ENCODE data around the gene RNU1-2.
"Not testable (repeated sequence)": the region's sequence is repeated elsewhere in the genome, so short reads cannot be mapped to it uniquely, and the experiment has no call there.

The RNU1-2 gene

DNA sequence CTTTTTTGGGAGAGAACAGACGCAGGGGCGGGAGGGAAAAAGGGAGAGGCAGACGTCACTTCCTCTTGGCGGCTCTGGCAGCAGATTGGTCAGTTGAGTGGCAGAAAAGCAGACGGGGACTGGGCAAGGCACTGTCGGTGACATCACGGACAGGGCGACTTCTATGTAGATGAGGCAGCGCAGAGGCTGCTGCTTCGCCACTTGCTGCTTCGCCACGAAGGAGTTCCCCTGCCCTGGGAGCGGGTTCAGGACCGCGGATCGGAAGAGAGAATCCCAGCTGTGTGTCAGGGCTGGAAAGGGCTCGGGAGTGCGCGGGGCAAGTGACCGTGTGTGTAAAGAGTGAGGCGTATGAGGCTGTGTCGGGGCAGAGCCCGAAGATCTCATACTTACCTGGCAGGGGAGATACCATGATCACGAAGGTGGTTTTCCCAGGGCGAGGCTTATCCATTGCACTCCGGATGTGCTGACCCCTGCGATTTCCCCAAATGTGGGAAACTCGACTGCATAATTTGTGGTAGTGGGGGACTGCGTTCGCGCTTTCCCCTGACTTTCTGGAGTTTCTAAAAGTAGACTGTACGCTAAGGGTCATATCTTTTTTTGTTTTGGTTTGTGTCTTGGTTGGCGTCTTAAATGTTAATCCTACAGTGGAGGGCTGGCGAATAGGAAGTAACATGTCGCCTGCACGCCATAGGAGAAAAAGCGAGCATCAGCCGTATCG is at the start of gene RNU1-2:
RNU1-2 (plus strand) TSS at position 383 of the 718 bp plus-strand sequence.
- peak; percentile 75 to 76 for DNase-seq (ENCODE audit: low read depth in 2 of 2, low spot score in 1 of 2)

DNA sequence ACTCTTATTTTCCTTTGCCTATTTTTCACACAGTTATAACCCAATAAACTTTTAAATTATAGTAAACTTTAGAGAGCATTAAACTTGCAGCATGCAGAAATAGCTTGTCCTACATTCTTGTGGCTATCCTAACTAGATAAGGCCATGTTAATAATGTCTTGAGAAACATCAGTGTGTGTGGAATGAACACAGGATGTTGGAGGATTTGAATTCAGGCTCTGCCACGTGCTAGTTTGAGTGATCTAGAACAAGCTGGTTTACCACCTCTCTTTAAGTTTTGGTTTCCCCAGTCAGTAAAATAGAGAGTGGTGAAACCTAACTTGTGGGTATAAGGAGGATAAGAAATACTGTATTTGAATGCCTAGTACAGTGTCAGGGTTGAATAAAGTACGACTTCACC is 39.6 kb upstream of the RNU1-2 start:
- not testable (repeated sequence) for DNase-seq (ENCODE audit: low read depth in 2 of 2, low spot score in 1 of 2)

GRCh38 chr1:16859167-16860041 is 36.4 kb upstream of the RNU1-2 start:
- not testable (repeated sequence) for DNase-seq (ENCODE audit: low read depth in 2 of 2, low spot score in 1 of 2)

DNA sequence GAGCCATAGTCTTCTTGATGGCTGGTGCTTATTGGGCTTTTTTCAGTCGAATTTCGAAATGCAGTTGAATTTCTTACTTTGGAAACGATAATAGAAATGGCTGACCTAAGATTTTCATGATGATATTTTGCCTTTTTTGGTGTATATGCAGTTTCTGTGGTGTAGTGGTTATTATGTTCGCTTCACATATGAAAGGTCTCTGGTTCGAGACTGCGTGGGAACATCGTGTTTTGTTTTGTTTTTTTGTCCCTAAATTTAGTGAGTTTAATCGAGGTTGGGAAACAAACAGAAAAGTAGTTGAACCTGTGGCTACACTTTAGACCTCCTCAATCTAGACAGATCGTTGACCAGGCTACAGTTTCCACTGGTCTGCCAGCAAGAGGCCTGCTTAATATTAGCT is 35.7 kb upstream of the RNU1-2 start:
- not testable (repeated sequence) for DNase-seq (ENCODE audit: low read depth in 2 of 2, low spot score in 1 of 2)

DNA sequence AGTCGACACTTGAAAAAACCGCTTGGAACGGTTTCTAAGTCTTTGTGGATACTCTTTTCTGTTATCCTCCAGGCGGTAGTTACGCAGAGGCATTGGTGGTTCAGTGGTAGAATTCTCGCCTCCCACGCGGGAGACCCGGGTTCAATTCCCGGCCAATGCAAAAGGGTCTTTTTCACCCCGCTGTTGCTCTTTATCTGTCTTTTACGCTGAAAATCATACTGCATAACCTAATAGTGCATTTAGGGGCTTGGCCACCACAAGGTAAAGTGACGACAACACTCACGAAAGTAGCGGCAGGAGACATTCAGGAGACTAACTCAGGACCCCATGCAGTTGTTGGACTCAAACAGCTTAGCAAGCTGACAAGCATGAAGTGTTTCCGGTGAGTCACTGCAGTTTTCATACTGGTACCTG is 33.9 kb upstream of the RNU1-2 start:
- not testable (repeated sequence) for DNase-seq (ENCODE audit: low read depth in 2 of 2, low spot score in 1 of 2)

DNA sequence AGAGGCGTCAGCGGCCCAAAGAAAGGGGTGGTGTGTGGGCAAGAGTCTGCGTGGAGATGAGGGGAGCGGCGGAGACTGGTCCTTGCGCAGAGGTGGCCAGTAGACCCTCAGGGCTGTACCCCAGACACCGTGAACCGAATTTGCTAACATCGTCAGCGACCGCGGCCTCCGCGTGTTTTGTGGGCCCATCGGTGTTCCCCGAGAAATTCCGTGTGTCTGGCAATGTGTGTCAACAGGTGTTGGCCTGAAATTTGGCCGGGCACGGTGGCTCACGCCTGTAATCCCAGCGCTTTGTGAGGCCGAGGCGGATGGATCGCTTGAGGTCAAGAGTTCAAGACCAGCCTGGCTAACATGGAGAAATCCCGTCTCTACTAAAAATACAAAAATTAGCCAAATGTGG is 33.4 kb upstream of the RNU1-2 start:
- DNase-seq (ENCODE audit: low read depth in 2 of 2, low spot score in 1 of 2), result not testable (repeated sequence)

DNA sequence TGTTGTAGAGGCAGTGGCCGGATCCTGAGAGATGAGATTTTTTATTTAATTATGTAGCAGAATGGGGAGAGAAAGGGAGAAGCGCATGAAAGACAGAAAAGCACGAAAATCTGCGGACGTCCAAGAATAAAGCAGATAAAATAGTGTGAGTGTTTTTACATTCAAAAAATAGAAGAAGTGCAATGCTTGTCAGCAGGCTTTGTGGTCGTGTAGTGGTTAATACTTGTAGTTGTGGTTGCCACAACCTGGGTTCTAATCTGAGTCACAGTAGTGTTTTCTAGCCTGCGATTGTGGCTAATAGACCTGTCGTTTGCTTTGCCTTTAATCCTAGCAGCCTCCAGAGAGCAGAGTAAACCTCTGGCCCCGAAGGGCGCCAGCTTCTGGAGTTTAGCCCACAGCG is 32.8 kb upstream of the RNU1-2 start:
- not testable (repeated sequence) for DNase-seq (ENCODE audit: low read depth in 2 of 2, low spot score in 1 of 2)

GRCh38 chr1:16866926-16867707 is 28.7 kb upstream of the RNU1-2 start:
- not testable (repeated sequence) for DNase-seq (ENCODE audit: low read depth in 2 of 2, low spot score in 1 of 2)

- DNase-seq (ENCODE audit: low read depth in 2 of 2, low spot score in 1 of 2), result not testable (repeated sequence)
Observed at GRCh38 chr1:16868787-16869186, 27.0 kb upstream of the RNU1-2 start.

DNA sequence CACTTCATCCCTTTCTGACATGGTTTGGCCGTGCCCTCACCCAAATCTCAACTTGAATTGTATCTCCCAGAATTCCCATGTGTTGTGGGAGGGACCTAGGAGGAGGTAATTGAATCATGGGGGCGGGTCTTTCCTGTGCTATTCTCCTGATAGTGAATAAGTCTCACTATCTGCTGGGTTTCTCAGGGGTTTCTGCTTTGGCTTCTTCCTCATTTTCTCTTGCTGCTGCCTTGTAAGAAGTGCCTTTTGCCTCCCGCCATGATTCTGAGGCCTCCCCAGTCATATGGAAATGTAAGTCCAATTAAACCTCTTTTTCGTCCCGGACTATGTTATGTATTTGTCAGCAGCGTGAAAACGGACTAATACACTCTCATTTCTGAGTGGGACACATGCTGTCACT is 25.8 kb upstream of the RNU1-2 start:
- not testable (repeated sequence) for DNase-seq (ENCODE audit: low read depth in 2 of 2, low spot score in 1 of 2)

GRCh38 chr1:16871171-16871570 is 24.6 kb upstream of the RNU1-2 start:
- DNase-seq (ENCODE audit: low read depth in 2 of 2, low spot score in 1 of 2), result not testable (repeated sequence)

DNA sequence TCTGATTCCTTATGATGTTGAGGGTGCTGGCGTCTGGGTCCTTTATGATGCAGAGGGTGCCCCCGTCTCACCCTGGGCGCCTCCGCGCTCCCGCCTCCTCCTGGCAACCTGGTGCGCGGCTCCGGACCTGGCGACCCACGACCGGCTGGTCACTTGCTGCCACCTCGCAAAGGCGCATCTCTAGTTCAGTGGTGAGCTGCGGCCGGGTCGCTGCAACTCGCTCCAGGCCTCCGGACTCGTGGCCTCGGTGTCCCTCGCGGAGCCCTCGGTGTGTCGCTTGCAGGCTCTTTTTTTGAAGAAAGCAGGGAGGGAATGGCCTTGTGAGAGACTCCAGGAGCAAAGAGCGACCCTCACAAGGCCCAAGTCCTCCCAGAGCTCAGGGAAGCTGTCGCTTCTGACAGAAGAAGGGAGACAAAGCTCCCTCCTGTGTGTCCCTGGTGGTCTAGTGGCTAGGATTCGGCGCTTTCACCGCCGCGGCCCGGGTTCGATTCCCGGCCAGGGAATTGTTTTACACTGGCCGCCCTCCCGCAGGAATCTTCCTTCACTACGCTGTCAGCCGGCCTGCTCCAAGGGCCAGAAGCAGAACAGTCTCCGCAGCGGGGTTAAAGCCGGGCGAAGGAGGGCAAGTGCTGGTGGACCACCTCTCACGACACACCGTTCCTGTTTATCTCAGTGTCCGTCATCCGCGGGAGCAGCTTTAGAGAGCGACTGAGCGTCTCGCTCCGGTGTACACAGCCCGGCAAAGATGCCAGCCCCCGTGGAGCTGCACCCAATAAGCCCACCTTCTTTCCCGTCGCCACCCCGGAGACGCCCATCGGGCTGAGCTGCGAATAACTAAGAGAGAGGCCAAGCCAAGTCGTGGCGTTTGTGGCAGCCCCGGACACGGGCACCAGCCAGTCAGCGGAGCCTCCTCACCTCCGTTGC is 23.4 kb upstream of the RNU1-2 start:
- DNase-seq (ENCODE audit: low read depth in 2 of 2, low spot score in 1 of 2), result not testable (repeated sequence)

DNA sequence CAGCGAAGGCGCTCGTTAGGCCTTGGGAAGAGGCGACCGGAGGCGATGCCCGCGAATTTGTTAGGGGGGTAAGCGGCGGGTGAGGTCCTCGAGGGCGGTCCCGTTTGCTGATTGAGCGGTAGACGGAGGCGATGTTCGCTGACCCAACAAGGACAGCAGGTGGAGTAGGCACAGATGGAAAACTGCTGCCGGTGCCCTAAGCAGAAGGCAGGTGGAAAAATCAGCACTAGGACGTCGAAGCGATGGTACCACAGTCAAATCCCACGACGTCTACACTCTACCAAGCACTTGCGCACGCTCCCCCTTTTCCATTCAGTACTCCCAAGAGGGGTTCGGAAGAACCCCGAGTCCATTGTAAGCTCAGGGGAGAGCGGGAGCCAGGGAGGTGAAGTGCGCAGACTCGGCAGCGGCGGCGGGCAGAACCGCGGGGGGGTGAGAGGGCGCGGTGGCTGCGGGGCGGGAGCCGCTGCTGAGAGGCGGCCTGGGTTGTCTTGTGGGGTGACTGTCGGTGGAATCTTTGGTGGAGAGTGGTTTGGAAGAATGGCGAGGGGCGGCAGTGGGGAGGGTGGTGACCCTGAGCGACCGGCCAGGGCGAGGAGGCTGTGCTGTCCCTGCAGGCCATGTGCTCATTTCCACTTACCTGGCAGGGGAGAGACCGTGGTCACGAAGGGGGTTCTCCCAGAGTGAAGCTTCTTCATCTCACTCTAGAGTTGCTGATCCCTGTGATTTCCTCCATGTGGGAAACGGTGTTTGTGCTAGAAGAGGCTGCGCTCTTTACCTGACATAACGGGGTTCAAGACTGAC is 22.5 kb upstream of the RNU1-2 start:
- peak in 1 of 2 donors; percentile 44 for DNase-seq (ENCODE audit: low read depth in 2 of 2, low spot score in 1 of 2)

DNA sequence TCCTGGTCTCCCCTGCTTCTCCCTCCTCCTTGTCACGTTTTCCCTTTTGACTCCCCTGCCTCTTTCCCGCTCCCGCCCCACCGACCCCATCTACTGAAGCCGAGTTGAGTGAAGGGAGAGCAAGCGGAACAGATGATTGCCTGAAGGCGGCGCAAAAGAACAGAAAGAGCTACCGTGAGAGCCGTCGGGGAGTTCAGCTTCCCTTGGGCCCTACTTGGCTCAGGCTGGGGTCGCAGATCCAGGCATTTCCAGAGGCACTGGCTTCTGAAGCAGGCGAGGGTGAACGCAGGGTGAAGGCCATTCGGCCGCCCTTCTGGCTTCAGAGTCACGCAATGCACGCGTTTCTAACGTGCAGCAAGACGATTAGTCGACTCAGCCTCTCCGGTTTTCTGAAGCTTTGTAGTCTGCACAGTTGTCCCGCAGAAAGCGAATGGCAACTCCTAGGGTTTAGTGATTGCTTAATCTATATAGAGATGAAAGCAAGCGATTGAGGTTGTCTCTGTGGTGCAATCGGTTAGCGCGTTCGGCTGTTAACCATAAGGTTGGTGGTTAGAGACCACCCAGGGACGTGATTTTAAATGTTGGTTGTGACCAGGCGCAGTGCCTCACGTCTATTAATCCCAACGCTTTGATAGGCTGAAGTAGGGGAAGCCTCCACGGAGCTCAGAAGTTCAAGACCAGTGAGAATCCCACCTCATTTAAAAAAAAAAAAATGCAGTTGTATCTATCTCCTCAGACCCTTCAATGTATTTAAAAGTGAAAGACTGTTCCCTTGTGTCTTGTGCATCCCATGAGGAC is 20.6 kb upstream of the RNU1-2 start:
- DNase-seq (ENCODE audit: low read depth in 2 of 2, low spot score in 1 of 2), result not testable (repeated sequence)

DNA sequence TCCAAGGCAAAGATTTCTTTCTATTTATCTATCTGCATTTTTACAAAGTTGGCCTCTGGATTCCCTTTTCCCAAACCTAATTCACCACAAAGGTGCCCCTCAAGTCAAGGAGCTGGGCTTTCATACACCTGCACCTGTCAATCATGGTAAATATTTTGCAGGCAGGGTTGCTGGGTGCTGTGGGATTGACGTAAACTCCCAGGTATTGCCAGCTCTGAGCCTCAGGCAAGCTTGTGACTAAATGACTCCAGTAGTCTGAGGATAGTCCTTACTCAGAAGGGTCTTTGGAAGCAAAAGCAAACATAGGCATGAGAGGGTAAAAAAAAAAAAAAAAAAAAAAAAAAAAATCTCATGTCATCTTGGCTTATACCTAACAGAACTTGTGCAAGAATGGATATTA is 14.0 kb upstream of the RNU1-2 start:
- not testable (repeated sequence) for DNase-seq (ENCODE audit: low read depth in 2 of 2, low spot score in 1 of 2)

DNA sequence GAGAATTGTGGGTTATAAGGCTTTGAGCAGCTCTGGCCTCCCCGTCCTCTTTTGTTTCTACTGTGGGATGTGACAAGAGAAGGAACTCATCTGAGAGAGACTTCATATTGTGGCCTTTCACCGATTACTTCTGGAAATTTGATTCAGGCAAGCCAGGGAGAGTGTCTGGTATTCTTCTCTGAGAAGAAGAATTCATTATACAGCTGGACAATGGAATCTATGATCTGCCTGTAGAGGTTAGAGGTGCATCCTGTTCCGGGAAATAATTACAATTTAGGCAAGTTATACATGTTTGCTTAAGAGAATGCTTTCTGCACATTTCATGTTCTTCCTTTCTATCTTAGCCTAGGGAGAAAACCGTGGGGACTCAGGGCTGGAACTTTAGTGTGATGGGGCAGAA is 12.8 kb upstream of the RNU1-2 start:
- no peak for DNase-seq (ENCODE audit: low read depth in 2 of 2, low spot score in 1 of 2)

DNA sequence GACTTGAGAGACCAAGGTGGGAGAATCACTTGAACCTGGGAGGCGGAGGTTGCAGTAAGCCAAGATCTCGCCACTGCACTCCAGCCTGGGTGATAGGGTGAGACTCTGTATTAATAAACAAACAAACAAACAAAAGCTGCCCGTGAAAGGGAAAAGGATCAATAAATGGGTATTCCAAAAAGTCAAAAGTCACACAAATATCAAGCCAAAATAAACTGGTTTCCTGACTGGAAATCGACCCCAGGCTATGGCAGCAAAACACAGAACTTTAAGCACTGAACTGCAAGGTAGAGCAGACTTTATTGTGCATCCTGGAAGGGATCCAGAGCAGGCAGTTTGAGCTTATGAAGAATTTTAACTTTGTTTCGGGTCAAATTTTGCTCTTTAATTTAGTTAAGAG is 11.3 kb upstream of the RNU1-2 start:
- DNase-seq (ENCODE audit: low read depth in 2 of 2, low spot score in 1 of 2), result not testable (repeated sequence)

DNA sequence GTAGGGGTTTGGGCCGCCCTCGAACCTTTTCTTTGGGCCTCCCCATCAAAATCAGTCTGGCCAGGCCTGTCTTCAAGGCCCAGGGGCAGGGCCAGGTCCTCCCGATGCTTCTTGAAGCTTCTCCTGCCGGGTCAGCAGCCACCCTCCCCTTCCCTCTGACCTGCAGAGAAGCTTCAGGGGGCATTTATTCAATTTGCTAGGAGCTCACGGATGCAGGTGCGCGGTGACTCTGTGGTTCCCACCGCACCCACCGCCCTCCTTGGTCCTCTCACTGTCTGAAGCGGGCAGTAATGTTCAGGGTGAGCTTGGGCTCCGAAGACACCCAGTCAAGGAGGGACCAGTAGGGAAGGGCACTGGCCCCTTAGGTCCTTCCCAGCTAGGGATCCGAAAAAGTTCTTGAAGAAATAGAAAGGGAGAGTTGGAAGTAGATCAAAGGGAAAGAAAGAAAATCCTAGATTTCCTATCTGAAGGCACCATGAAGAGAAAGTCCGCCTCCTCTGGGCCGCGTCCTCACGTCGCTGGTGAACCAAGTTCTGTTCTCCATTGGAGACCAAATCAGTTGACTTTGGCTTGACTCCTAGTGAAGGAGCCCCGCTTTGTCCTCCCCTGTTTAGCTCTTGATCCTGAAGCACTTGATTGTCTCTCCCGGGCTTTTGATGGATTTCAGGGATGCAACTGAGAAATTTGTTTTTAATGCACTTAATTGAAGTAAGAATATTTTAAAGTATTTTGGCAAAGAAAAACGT is 8.7 kb upstream of the RNU1-2 start:
- DNase-seq (ENCODE audit: low read depth in 2 of 2, low spot score in 1 of 2), result no peak
